HG03432 (cell line): ENCODE measurements around the gene PHF21B.

Experiments
- ATAC-seq: cut with Tn5 transposase; IDR thresholded peaks from one replicate; pipeline ENCODE4 v1.9.1; 2021; ENCODE audit warnings: mild to moderate bottlenecking, moderate library complexity; ENCODE audit not compliant: unreplicated experiment

PHF21B gene

GRCh38 chr22:44992166-44992565 lies 17.6 kb downstream of the PHF21B start:
- ATAC-seq = no peak

- no peak for ATAC-seq
These were observed 18.6 kb downstream of the PHF21B start for GRCh38 chr22:44991218-44991617.

GRCh38 chr22:44990810-44991209 lies 19.0 kb downstream of the PHF21B start:
- ATAC-seq = no peak

GRCh38 chr22:44990328-44990727 lies 19.5 kb downstream of the PHF21B start:
- ATAC-seq = no peak

- ATAC-seq = no peak
These were observed 21.1 kb downstream of the PHF21B start for GRCh38 chr22:44988671-44989070.

GRCh38 chr22:44986926-44987325 lies 22.9 kb downstream of the PHF21B start:
- ATAC-seq = no peak

GRCh38 chr22:44985906-44986527 lies 23.8 kb downstream of the PHF21B start:
- no peak for ATAC-seq

- ATAC-seq = no peak
These were observed 25.8 kb downstream of the PHF21B start for GRCh38 chr22:44983878-44984482.

GRCh38 chr22:44982445-44982844 lies 27.4 kb downstream of the PHF21B start:
- ATAC-seq = no peak

- no peak for ATAC-seq
These were observed 27.9 kb downstream of the PHF21B start for GRCh38 chr22:44981857-44982256.

- ATAC-seq = no peak
These were observed 30.7 kb downstream of the PHF21B start for GRCh38 chr22:44979154-44979553.

- no peak for ATAC-seq
These were observed 34.2 kb downstream of the PHF21B start for GRCh38 chr22:44975427-44976262.

- no peak for ATAC-seq
These were observed 35.4 kb downstream of the PHF21B start for GRCh38 chr22:44974454-44974853.

- ATAC-seq = no peak
These were observed 36.0 kb downstream of the PHF21B start for GRCh38 chr22:44973829-44974228.

- ATAC-seq = no peak
These were observed 37.3 kb downstream of the PHF21B start for GRCh38 chr22:44972363-44973083.

GRCh38 chr22:44971651-44972362 lies 38.0 kb downstream of the PHF21B start:
- ATAC-seq = no peak

- ATAC-seq = no peak
These were observed 39.5 kb downstream of the PHF21B start for GRCh38 chr22:44970291-44970690.

GRCh38 chr22:44969817-44970216 lies 40.0 kb downstream of the PHF21B start:
- no peak for ATAC-seq

- no peak for ATAC-seq
These were observed 41.1 kb downstream of the PHF21B start for GRCh38 chr22:44968736-44969135.

GRCh38 chr22:44965171-44965570 lies 44.6 kb downstream of the PHF21B start:
- no peak for ATAC-seq

GRCh38 chr22:44964722-44965078 lies 45.1 kb downstream of the PHF21B start:
- no peak for ATAC-seq
